Stimulated activated CD8-positive, alpha-beta memory T cell treated with anti-CD3 and anti-CD28 coated beads, Interleukin-7, amount 100 ng/mL, for 24 hours (primary cell): ENCODE results near the gene PRSS35.
A peak's percentile ranks its signal among the peaks of the same experiment; 100 is the strongest.
"Not testable (repeated sequence)": the region's sequence is repeated elsewhere in the genome, so short reads cannot be mapped to it uniquely, and the experiment has no call there.

Experiments used
- DNase-seq: peaks from one replicate; pipeline ENCODE4 v3.0.0-alpha.2; 2020; ENCODE audit warnings: low read depth

The PRSS35 gene

GRCh38 chr6:83518816-83519480 lies 6.6 kb downstream of the PRSS35 start:
- no peak for DNase-seq

- peak; percentile 37 for DNase-seq
These were observed 23.8 kb downstream of the PRSS35 start for GRCh38 chr6:83536034-83536646.

- no peak for DNase-seq
These were observed 24.6 kb downstream of the PRSS35 start for GRCh38 chr6:83536647-83537589.

- no peak for DNase-seq
These were observed 27.3 kb downstream of the PRSS35 start for GRCh38 chr6:83539678-83540077.

GRCh38 chr6:83546636-83547035 lies 34.3 kb downstream of the PRSS35 start:
- DNase-seq: no peak

GRCh38 chr6:83550482-83550881 lies 38.1 kb downstream of the PRSS35 start:
- DNase-seq: not testable (repeated sequence)

GRCh38 chr6:83551748-83552147 lies 39.4 kb downstream of the PRSS35 start:
- DNase-seq: not testable (repeated sequence)

GRCh38 chr6:83556871-83557270 lies 44.5 kb downstream of the PRSS35 start:
- no peak for DNase-seq

- DNase-seq: no peak
These were observed 46.6 kb downstream of the PRSS35 start for GRCh38 chr6:83558975-83559374.

- DNase-seq: not testable (repeated sequence)
These were observed 59.4 kb downstream of the PRSS35 start for GRCh38 chr6:83571663-83572185.

- DNase-seq: no peak
These were observed 62.4 kb downstream of the PRSS35 start for GRCh38 chr6:83574783-83575182.
